GM19328 (cell line): ENCODE data around the gene DHX15.
A peak's percentile ranks its signal among the peaks of the same experiment; 100 is the strongest.

ENCODE experiments used
- ATAC-seq: cut with Tn5 transposase; IDR thresholded peaks from one replicate; pipeline ENCODE4 v1.9.1; 2021; ENCODE audit warnings: mild to moderate bottlenecking, moderate library complexity; ENCODE audit not compliant: unreplicated experiment

Gene DHX15

DNA sequence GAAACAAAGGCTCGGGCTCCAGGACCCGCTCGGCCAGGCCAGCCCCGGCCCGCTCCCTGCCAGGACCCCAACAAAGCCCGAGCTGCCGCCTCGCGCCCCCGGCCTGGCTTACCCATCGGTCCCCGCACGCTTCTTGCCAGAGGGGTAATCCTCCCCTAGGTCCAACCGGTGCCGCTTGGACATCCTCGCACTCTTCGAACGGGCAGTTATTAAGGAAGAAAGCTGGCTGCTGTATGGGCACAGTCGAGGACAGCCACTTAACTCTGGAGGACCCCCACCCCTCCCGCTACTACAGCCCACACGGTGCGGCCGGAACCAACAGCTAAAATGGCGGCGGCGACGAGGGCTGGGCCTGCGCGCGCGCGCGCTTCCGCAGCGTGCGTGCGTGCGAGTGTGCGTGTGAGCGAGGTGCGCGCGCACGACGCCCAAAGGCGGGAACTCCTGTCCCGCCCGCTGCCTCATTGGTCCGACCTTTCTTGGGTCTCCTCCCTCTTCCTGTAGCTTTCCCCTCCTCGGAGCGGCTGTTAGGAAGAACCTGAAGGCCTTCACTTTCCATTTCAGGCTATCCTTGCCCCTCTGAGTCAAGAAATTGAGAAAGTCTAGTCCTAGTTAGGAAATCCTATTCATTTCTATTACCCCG lies at the start of gene DHX15:
DHX15 (minus strand) TSS at position 344 of the 640 bp plus-strand sequence; CDS start at position 183, 161 bp downstream.
- peak; percentile 80 for ATAC-seq

DNA sequence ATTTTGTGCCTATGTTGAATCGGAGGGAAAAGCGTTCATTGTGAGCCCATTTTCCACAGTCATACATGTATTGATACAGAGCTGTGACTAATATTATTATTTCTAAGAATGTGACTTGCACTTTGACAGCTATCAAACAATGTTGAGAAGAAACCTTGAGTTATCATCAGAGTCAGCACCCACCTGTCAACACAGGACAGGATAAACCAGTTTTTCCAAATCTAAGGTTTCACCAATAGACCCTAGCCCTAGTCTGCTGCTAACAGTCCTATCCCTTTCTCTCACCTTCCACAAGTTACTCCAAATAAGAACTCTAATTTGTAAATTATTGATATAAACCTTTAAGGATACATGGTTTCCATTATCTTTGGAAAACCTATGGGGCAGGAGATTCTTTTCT lies 47.7 kb upstream of the DHX15 start:
- no peak for ATAC-seq

DNA sequence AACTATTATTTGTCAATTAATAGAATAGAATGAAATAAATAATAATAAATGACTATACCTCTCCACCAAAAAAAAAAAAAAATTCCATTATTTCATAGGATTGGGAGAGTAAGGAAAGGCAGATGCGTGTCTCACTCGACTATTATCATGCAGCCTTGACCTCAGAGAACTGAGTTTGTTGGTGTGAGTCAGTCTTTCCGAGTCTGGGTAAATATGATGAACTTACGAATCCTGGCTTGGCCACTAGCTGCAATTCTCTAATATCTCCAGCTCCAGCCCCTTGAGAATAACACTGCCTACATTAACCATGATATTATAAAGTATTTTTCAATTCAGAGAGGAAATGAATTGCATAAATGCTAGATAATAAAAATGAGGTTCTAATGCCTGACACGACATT lies 46.6 kb upstream of the DHX15 start:
- no peak for ATAC-seq

DNA sequence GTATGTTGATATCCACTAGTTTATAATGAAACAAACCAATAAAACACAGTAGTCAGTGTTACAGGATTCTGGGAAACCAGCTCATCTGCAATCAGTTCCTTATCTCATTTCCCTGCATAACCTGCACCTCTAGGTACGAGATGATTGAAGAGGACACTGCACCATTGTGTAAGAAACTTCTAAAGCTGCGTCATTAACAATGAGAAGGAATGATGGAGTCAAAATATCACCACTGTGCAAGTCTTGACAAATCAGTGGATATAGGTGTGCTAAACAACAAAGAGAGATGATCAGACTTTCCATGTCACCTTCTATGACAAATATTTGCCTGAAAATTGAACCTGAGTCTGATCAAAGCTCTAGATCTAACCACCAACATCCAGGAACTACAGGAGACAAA lies 40.7 kb upstream of the DHX15 start:
- no peak for ATAC-seq

DNA sequence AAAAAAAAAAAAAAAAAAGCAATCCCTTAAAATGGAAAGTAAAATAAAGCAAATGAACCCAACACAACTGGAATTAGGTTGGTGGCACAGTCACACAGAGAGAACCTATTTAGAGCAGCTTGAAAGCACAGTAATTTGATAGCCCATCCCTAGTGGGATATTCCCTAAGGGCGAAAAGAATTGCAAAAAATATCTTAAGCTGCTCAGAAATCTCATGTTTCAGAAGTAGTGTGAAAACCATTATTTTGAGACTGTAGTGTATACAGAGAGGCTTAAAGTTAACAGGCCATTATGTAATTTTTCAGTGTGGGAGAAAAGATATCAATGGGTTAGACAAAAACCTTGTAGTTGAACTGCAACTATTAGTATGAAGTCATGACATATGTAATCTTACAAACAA lies 40.0 kb upstream of the DHX15 start:
- no peak for ATAC-seq

DNA sequence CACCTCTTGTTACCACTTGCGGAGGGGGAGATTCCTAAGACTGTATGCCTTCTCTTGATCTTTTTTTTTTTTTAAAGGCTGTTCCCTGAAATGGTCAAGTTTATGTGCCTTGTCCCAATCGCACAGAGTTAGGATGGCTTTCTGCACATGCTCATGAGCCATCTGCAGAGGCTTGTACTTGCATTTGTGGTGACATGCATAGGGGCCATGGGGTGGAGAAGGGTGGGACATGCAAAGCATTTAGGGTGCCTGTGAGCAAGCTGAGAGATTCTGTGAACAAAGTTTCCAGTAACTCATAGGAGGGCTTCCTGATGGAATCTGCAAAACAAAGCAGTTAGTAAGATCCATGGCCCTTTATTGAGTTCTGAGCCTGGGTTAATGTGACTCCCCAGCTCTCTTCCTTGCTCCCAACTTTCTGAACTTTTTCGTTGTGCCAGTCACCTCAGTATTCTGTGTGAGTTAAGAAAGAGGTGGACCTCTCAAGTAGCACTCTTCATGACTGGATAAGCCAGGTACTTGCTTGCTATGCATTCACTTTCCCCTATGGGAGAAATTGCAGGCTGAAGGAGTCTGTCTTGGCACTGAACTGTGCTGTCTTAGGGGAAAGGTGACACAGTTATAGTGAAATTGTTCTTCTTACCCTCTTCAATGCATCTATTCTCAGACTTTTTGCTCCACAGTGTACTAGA lies 37.9 kb upstream of the DHX15 start:
- no peak for ATAC-seq

DNA sequence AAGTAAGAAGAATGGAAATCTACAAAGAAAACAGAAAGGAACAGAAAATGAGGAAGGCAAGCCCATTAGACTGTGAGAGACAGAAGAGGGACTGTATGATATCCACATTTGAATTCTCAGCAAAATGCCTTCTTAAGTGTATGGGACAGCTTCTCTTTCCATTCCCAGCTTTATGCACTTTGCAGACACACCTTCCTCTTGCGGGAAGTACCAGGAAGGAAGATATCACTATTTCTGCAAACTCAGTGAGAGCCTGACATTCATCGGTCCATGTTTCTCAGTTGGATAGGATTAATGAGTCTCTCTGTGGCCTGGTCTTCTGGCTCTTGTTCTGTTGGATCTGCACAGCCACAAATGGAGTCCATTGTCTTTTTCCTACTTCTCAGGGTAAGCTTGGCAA lies 31.6 kb upstream of the DHX15 start:
- ATAC-seq, result no peak

DNA sequence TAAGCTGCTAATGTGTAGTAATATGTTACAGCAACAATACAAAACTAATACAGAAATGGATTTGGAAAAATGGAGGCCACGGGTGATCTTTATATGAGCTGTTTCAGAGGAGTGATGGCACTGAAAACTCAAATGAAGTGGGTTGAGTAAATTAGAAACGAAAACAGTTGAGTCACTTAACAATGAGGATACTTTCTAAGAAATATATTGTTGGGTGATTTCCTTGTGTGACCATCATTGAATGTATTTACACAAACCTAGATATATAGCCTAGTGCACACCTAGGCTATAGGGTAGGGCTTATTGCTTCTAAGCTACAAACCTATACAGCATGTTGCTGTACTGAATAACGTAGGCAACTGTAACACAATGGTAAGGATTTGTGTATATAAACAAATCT lies 30.5 kb upstream of the DHX15 start:
- ATAC-seq, result no peak

DNA sequence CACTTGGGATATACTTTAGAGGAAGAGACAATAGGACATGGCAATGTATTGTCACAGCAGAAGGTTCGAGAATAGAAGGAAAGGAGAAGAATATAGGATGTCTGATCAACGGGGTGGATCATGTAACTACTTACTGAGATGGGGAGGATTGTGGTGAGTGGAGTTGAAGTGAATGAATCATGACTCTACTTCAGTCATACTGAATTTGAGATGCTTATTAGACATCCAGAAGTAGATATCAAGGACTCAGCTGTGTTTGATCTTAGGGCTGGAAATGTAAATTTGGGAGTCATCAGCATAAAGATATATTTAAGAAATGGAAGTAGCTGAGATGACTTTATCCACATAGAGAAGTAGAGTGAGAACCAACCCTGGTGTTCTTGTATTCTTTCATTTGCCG lies 29.1 kb upstream of the DHX15 start:
- ATAC-seq, result no peak

DNA sequence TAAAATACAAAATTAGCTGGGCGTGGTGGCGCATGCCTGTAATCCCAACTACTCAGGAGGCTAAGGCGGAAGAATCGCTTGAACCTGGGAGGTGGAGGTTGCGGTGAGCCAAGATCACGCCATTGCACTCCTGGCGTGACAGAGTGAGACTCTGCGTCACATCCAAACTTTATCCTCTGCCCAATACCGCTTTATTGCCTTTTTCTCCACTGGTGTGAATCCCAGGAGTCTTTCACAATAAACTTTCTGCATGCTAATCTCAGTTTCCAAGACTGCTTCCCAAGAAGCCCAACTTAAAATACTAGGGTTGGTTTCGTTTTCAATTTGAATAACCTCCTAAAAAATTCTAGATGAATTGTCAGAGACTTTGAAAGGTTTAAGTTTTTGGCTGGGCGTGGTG lies 27.2 kb upstream of the DHX15 start:
- ATAC-seq, result no peak

DNA sequence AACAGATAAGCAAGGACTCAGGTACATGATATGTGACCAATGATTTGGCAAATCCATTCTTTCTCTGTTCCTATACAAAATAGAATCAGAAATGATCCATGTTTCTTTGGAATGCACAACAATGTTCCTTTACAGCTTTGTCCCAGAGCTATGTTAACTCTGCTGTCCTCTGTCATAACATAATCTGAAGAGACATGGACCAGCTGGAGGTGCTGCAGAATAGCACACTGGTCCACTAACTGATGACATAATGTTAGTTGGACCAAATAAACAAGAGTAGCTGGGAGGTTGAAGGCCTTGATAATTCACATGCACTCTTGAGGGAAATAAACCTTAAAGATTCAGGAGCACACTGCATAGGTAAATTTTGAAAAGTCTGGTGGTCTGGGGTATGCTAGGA lies 23.0 kb upstream of the DHX15 start:
- ATAC-seq, result no peak

DNA sequence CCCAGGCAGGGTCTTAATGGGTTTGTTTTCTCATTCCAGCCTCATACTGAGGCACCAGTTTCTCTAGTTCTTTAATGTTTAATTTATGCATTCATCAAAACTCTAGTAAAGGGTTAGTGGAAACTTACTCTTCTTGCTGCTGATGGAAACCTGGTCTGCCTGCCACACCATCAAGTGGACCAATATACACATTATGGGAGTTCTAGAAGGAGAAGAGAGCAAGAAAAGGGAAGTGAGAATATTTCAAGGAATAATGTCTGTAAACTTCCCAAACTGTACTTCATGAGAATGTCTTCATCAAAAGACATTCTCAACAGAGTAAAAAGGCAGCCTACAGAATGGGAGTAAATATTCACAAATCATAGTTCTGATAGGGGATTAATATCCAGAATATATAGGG lies 20.9 kb upstream of the DHX15 start:
- no peak for ATAC-seq

DNA sequence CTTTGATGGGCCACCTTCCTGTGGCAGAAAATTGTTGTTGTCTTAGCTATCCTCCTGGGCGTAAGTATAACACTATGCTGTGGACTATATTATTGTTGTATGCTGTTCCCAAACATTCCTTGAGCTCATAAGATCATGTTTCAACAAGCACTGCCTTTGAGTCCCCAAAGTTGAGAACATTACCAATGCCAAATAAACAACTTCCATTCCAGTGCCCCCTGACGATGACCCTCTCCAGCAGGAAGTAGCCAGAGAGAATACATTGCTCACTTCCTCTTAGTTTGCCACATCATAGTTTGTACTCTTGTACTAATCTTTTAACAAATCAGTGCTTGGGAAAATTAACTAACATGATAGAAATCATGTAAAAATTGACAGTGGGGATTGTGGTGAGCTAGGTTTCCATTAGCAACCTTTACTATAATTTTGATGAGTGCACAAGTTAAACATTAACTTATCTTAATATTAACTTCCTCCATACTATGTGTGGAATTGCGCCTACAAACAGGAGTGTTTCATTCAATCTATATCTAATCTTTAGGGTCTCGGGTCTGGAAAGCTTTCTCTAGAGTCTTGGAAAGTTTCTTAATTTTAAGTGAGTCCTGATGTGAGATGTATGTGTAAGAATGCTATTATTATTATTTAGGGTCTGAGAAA lies 20.3 kb upstream of the DHX15 start:
- ATAC-seq, result no peak

DNA sequence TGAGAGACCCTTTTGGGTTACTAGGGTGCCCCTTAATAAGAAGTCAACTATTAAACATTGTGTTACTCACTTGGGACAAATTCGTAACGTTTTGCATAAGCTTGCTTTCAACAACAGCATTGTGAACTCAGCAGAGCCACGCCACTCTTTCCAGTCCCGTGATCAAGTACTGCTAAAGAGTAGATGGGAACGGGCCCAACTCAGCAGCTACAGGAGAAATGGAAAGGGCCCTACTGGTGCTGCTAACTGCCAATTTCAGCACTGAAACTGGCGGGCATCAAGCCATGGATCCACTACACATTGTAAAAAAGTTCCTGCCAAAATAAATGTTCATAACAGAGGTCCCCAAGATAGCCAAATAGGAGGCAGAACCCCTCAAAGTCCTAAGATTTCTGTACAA lies 19.0 kb upstream of the DHX15 start:
- no peak for ATAC-seq

DNA sequence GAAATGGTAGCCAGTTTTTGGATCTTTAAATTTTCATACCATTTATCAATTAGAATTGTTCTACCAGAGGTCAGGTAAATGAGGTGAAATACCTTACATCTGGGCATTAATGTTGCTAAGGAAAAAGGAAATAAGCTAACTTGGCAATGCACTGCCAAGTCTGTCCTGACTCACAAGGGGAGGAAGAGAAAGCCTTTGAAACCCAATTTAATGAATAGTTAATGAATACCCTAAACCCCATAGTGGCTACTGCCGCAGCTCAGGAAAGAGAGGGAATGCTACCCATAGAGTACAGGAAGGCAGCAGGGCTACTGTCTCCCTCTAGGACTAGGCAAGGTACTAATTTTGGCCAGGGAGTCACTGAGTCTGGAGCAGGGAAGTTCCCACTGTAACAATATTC lies 16.8 kb upstream of the DHX15 start:
- no peak for ATAC-seq

DNA sequence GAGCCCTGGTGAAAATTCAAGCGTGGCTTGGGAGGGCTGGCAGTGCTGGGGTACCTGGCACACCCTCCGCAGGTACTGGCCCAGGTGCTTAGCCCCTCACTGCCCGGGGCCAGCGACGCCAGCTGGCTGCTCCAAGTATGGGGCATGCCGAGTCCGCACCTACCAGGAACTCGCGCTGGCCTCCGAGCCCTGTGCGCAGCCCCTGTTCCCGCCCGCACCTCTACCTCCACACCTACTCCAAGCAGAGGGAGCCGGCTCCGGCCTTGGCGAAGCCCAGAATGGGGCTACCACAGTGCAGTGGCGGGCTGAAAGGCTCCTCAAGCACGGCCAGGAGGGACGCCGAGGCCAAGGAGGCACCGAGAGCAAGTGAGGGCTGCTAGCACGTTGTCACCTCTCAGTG lies 14.9 kb upstream of the DHX15 start:
- no peak for ATAC-seq

DNA sequence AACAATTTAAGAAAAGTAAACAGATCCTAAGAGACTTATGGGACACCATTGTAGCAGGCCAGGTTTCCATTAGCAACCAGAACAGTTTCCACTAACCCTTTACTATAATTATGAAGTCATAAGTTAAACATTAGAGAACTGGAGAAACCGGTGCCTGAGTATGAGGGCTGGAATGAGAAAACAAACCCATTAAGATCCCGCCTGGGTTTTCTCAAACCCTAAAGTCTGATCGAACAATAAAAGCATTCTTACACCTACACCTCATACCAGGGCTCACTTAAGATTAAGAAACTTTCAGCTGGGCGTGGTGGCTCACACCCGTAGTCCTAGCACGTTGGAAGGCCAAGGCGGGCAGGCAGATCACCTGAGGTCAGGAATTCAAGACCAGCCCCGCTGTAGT lies 13.7 kb upstream of the DHX15 start:
- ATAC-seq, result no peak

DNA sequence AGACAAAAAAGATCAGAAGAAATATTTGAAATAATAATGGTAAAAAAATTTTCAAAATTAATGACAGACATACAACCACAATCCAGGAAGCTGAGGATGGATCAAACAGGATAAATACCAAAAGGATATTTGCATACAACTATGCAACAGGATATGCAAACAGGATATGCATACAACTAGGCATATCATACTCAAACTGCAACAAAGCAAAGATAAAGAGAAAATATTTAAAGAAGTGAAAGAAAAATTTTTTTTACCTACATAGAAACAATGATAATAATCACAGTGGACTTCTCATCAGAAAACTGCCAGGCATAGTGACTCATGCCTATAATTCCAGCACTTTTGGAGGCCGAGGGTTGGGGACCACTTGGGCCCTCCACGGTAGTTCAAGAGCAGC lies 11.3 kb upstream of the DHX15 start:
- ATAC-seq, result no peak

DNA sequence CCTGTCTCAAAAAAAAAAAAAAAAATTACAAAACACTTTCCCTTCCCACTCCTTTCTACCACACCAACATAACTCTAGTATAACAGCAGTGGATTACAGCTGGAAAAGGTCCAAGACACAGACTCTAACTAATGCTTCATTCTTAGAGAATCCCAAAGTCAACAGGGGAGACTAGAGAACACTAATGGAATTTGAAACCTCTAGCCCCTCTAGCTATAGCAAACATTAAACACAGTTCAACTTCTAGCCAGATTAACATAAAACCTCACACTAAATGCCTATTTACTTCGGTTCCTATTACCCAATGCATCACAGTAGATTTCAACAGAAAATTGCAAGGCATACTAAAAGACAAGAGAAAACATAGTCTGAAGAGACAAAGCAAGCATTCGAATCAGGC lies 10.5 kb upstream of the DHX15 start:
- no peak for ATAC-seq

DNA sequence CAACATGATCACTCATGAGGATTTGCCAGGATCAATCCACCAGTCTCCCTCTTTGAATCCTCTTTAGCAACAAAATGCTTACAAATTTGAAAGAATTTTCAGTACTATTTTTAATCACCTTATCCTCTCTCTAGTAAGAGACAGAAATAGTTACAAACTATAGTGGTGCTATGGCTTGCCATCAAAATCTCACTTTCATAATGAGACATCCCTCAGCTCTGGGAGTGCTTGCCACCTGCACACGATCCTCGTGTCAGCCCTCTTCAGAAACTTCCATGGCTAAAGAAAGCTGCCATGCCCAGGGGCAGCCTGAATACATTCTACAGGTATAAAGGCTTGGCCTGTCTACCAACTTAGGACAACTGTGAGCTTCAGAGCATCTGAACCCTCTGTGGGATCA lies 5.1 kb upstream of the DHX15 start:
- no peak for ATAC-seq

DNA sequence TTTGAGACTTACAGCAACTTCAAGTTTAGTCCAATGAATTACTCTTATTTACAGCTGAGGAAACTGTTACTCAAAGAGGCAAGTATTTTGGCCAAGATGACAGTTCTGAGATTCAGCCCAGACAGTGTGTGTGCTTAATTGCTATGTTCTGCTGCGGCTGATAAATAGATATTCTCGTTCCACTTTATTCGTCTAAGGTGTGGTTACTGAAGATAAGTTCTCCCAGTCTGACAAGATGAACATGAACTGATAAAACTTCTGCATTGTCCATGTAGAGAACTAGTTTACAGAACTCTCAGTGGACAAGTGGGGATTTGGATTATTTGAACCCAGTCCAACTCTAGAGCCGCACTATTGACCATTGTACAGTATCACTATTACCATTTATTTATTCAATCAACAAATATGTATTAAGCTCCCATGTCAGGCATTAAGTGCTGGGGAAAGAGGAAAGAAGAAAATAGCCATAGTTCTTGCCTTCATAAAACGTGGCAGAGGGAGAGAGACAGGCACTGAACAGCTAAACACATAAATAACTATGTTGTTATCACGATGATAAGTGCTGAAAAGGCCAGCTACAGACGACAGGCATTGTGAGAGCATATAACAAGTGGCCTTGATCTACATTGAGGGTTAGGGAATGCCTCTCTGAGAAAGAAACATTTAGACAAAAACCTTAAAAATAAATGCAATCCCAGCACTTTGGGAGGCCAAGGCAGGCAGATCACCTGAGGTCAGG lies 4.0 kb upstream of the DHX15 start:
- no peak for ATAC-seq
